Vagina (tissue), 2 donors: ENCODE measurements around the gene POTEJ.
"Not testable (repeated sequence)": the region's sequence is repeated elsewhere in the genome, so short reads cannot be mapped to it uniquely, and the experiment has no call there.

ENCODE experiments used
- POLR2A ChIP-seq, 2 donors: fragments of 450-650 bp; IDR thresholded peaks; one replicate each; pipeline ENCODE4 v1.6.1; 2017; ENCODE audit warnings: antibody characterized with exemption in 2 of 2, mild to moderate bottlenecking in 2 of 2, moderate library complexity in 2 of 2
- POLR2AphosphoS5 ChIP-seq, 2 donors: sonication (generic); formaldehyde crosslinking; IDR thresholded peaks; one replicate each; pipeline ENCODE4 v1.9.0; 2017; ENCODE audit warnings: antibody characterized with exemption in 2 of 2, mild to moderate bottlenecking in 2 of 2, low read depth in 1 of 2; ENCODE audit not compliant: insufficient read depth in 1 of 2

DNA sequence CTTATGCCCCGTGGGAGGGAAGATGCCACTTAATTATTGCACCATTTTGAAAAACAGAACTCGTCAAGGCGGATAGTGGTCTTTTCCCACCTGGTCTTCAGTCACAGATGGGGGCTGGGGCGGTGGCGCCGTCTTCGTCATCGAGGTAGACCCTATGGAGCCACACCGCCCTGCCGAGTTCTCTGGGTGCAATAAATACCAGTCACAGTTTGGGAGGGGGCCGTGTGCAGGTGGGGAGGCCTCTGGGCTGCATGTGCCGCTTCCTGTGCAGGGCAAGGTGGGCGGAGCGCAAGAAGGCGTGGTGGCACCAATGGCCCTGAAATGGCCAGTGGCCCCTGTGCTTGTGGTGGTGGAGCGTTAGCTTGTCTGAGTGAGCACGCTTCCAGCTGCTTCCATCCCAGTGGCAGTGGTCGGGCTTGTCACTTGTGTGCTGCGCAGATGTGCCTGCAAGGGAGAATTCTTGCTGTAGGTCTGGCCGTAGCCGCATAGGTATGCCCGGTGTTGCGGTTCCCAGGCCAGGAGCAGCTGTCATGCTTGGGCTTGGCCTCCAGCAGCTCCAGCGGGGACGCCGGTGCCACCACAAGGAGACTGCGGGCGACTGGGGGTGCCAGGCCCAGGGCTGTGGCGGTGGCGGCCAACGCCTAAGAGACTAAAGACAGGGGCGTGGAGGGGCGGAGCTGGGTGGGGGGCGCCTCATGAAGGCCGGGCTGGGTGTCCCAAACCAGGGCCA lies 81.0 kb downstream of the POTEJ start:
- TF ChIP-seq POLR2A (IDR thresholded peaks at IDR 0.05); POLR2AphosphoS5 (IDR thresholded peaks at IDR 0.05; ENCODE audit: insufficient read depth in 1 of 2, low read depth in 1 of 2): not testable (repeated sequence)
